Mesenchymal stem cell (in vitro differentiated cells and primary cell): ENCODE data around the gene USP7.

Experiments used
- DNase-seq: peaks from one replicate; pipeline ENCODE4 v3.0.0-alpha.2; 2013
- H2AFZ ChIP-seq: one replicate; pipeline ENCODE4 v1.6.1; 2013; ENCODE audit warnings: low read depth, mild to moderate bottlenecking, control low read depth, inconsistent platforms, low read length, moderate library complexity
- H2AK5ac ChIP-seq: 2 replicates; pipeline ENCODE4 v1.6.1; 2013; ENCODE audit warnings: low read length, moderate library complexity, mild to moderate bottlenecking, inconsistent platforms; ENCODE audit not compliant: severe bottlenecking
- H2BK120ac ChIP-seq: one replicate; pipeline ENCODE4 v1.6.1; 2013; ENCODE audit warnings: low read depth, mild to moderate bottlenecking, inconsistent platforms, low read length, moderate library complexity
- H2BK12ac ChIP-seq, 2 experiments: one replicate each; pipeline ENCODE4 v1.6.1; 2013; ENCODE audit warnings: inconsistent platforms in 2 of 2, low read length in 2 of 2, mild to moderate bottlenecking in 2 of 2, moderate library complexity in 2 of 2, control low read depth in 1 of 2
- H2BK15ac ChIP-seq: one replicate; pipeline ENCODE4 v1.6.1; 2013; ENCODE audit warnings: mild to moderate bottlenecking, low read depth, inconsistent platforms; ENCODE audit not compliant: poor library complexity, severe bottlenecking
- H2BK5ac ChIP-seq: 2 replicates; pipeline ENCODE4 v1.6.1; 2013; ENCODE audit warnings: low read depth, mild to moderate bottlenecking, low read length, control low read depth, inconsistent platforms; ENCODE audit not compliant: poor library complexity, severe bottlenecking
- H3K14ac ChIP-seq, 2 experiments: one replicate each; pipeline ENCODE4 v1.6.1; 2013; ENCODE audit warnings: inconsistent platforms in 2 of 2, low read length in 2 of 2, control low read depth in 1 of 2, mild to moderate bottlenecking in 1 of 2, moderate library complexity in 1 of 2
- H3K18ac ChIP-seq, 2 experiments: one replicate each; pipeline ENCODE4 v1.6.1; 2013; ENCODE audit warnings: inconsistent platforms in 2 of 2, low read length in 2 of 2, control low read depth in 1 of 2, low read depth in 1 of 2, mild to moderate bottlenecking in 1 of 2
- H3K23ac ChIP-seq, 2 experiments: one replicate each; pipeline ENCODE4 v1.6.1; 2013; ENCODE audit warnings: inconsistent platforms in 2 of 2, low read length in 2 of 2, mild to moderate bottlenecking in 2 of 2, moderate library complexity in 2 of 2, control low read depth in 1 of 2
- H3K27ac ChIP-seq: 2 replicates; pipeline ENCODE4 v1.5.1; 2013; ENCODE audit warnings: mild to moderate bottlenecking, moderate library complexity, low read length, control low read depth, inconsistent platforms; ENCODE audit not compliant: poor library complexity, severe bottlenecking
- H3K27me3 ChIP-seq, 2 experiments: 2 replicates each; pipeline versions ENCODE4 v1.6.1 to v1.7.0; 2013; ENCODE audit warnings: low read length in 2 of 2, mild to moderate bottlenecking in 2 of 2, moderate library complexity in 2 of 2, control low read depth in 1 of 2, inconsistent platforms in 1 of 2; ENCODE audit not compliant: control insufficient read depth in 1 of 2, insufficient read depth in 1 of 2
- H3K36me3 ChIP-seq, 2 experiments: 2 replicates each; pipeline versions ENCODE4 v1.6.1 to v1.7.0; 2013; ENCODE audit warnings: low read length in 2 of 2, control low read depth in 1 of 2, inconsistent platforms in 1 of 2, low read depth in 1 of 2, mild to moderate bottlenecking in 1 of 2; ENCODE audit not compliant: insufficient read depth in 2 of 2, control insufficient read depth in 1 of 2
- H3K4ac ChIP-seq, 2 experiments: one replicate each; pipeline ENCODE4 v1.6.1; 2013; ENCODE audit warnings: inconsistent platforms in 2 of 2, low read length in 2 of 2, mild to moderate bottlenecking in 2 of 2, moderate library complexity in 2 of 2, control low read depth in 1 of 2, low read depth in 1 of 2
- H3K4me1 ChIP-seq: 2 replicates; pipeline ENCODE4 v1.6.1; 2013; ENCODE audit warnings: low read depth, low read length, control low read depth; ENCODE audit not compliant: control insufficient read depth, insufficient read depth
- H3K4me2 ChIP-seq: 2 replicates; pipeline ENCODE4 v1.6.1; 2013; ENCODE audit warnings: low read length, mild to moderate bottlenecking, inconsistent platforms; ENCODE audit not compliant: poor library complexity, severe bottlenecking
- H3K4me3 ChIP-seq, 2 experiments: 2 replicates each; pipeline versions ENCODE4 v1.5.1 to v1.7.0; 2013; ENCODE audit warnings: low read length in 2 of 2, mild to moderate bottlenecking in 2 of 2, control low read depth in 1 of 2, low read depth in 1 of 2; ENCODE audit not compliant: insufficient read depth in 1 of 2
- H3K79me1 ChIP-seq: replicated peaks from 2 replicates; pipeline ENCODE4 v1.6.1; 2013; ENCODE audit warnings: mild to moderate bottlenecking, control low read depth, low read length, inconsistent platforms; ENCODE audit not compliant: poor library complexity, severe bottlenecking
- H3K9ac ChIP-seq: 2 replicates; pipeline ENCODE4 v1.7.0; 2013; ENCODE audit warnings: mild to moderate bottlenecking, low read length, moderate library complexity
- H3K9me3 ChIP-seq: 2 replicates; pipeline ENCODE4 v1.7.0; 2013; ENCODE audit warnings: mild to moderate bottlenecking, low read length; ENCODE audit not compliant: control insufficient read depth
- H4K8ac ChIP-seq: one replicate; pipeline ENCODE4 v1.6.1; 2013; ENCODE audit warnings: inconsistent platforms, mild to moderate bottlenecking, low read length, moderate library complexity
- H4K91ac ChIP-seq: one replicate; pipeline ENCODE4 v1.6.1; 2013; ENCODE audit warnings: mild to moderate bottlenecking, low read length, inconsistent platforms
- WGBS: methylation state at CpG from one replicate; pipeline ENCODE4 v1.1.7; 2013; ENCODE audit warnings: mixed read lengths; 5-methylcytosine and 5-hydroxymethylcytosine counted together

USP7 gene

DNA sequence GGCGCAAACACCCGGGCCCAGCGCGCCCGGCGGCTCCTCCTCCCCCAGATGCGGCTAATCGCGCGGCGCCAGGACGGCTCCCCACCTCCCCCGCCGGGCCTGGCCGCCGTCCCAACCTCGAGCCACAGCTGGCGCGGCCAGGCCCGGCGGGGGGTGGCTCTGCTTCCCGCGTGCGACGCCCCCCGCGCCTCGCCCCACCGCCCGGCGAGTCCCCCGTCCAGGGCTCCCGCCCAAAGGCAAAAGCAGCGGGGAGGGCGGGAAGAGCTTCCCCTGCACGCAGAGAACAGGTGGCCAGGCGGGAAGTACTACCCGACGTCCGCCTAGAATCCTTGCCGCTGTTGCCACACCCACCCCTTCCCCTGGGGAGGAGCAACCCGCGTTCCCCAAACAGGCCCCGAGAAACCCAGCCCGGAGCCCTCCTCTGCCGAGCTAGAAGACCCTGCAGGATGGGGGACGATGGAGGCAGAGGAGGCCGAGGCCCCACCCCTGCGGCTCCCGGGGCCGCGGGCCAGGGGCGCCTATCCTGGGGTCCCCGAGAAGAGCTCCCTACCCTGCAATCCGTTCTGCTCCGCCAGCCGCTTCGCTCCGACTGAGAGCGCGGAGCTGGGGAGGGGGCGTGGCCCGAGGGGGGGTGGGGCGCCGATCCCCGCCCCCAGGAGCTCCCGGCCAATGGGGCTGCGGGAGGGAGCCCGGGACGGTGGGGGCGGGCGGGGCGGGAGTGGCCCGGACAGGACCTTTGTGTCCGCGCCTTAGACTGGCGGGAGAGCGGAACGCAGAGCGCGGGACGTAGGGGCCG, 95.1 kb downstream of the USP7 start, which contains the start of gene CARHSP1:
Gene CARHSP1, minus strand, starts transcription at position 591 of the 796 bp plus-strand sequence. CDS start 9,678 bp downstream, outside the sequence.
- Histone ChIP-seq H2AK5ac (peak within 1 kb of the TSS; percentile 23), H3K4me3 (peak within 1 kb of the TSS; percentile 77 to 87), H3K23ac (no peak within 1 kb of the TSS), H2BK12ac (peak within 1 kb of the TSS; percentile 31 to 81), H2BK120ac (peak within 1 kb of the TSS; percentile 76), H3K36me3 (peaks cover 7 to 9% of the 10 kb centered on the region in 2 experiments), H3K9ac (peak within 1 kb of the TSS; percentile 91), H3K79me1 (no peaks in the 10 kb centered on the region), H3K27ac (peak within 1 kb of the TSS; percentile 87), H3K4me2 (peak within 1 kb of the TSS; percentile 98), H3K9me3 (no peaks in the 10 kb centered on the region), H3K18ac (peak within 1 kb of the TSS; percentile 68 to 86), H3K4me1 (peaks cover 37% of the 10 kb centered on the region), H3K14ac (peak within 1 kb of the TSS in 1 of 2 experiments; percentile 96), H2BK15ac (peak within 1 kb of the TSS; percentile 75), H4K91ac (peak within 1 kb of the TSS; percentile 43), H2AFZ (peak within 1 kb of the TSS; percentile 11), H2BK5ac (peak within 1 kb of the TSS; percentile 26), H3K27me3 (no peaks in the 10 kb centered on the region), H3K4ac (peak within 1 kb of the TSS; percentile 71 to 92), H4K8ac (peak within 1 kb of the TSS; percentile 83)
- under 1% methylated on average over 68 of the region's 83 CpGs for WGBS
- DNase-seq, result peak; percentile 93

DNA sequence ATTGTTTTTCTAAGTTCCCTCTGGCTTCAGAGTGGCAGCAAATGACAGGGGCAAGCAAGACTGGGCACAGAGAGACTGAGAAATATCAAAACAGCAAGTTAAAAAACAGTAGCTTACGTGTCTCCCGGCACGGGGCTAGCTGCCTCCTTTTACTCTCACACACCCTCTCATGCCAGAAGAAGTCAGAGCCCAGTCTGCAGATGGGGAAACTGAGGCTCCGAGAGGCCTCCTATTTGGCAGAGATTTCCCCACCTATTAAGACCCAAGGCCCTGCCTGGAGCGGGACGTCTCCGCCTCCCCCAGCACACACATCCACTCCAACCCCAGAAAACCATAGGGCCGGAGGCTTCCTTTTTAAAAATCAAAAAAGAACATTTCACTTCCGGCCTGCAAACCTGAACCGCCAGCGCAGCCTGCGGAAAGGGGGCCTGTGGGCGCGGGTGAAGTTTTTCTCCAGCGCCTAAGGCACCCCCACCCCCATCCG, 95.7 kb downstream of the USP7 start:
- Histone ChIP-seq H4K91ac (no peak overlapping the region), H2AK5ac (peak overlapping the region; percentile 7), H3K27me3 (no peaks in the 10 kb centered on the region), H3K79me1 (no peaks in the 10 kb centered on the region), H3K4ac (peak overlapping the region in 1 of 2 experiments; percentile 92), H2BK15ac (no peak overlapping the region), H3K36me3 (peaks cover 7 to 12% of the 10 kb centered on the region in 2 experiments), H2BK12ac (peak overlapping the region in 1 of 2 experiments; percentile 33), H3K4me3 (peak overlapping the region; percentile 77 to 87), H3K9ac (peak overlapping the region; percentile 91), H2BK120ac (peak overlapping the region; percentile 39), H3K27ac (peak overlapping the region; percentile 85), H3K4me2 (peak overlapping the region; percentile 98), H2BK5ac (no peak overlapping the region), H3K4me1 (peaks cover 44% of the 10 kb centered on the region), H3K14ac (peak overlapping the region in 1 of 2 experiments; percentile 96), H4K8ac (no peak overlapping the region), H3K23ac (no peak overlapping the region), H3K18ac (peak overlapping the region; percentile 41 to 86), H3K9me3 (no peaks in the 10 kb centered on the region), H2AFZ (no peak overlapping the region)
- 0% methylated on average over 16 of the region's 16 CpGs for WGBS
- DNase-seq, result peak; percentile 37

DNA sequence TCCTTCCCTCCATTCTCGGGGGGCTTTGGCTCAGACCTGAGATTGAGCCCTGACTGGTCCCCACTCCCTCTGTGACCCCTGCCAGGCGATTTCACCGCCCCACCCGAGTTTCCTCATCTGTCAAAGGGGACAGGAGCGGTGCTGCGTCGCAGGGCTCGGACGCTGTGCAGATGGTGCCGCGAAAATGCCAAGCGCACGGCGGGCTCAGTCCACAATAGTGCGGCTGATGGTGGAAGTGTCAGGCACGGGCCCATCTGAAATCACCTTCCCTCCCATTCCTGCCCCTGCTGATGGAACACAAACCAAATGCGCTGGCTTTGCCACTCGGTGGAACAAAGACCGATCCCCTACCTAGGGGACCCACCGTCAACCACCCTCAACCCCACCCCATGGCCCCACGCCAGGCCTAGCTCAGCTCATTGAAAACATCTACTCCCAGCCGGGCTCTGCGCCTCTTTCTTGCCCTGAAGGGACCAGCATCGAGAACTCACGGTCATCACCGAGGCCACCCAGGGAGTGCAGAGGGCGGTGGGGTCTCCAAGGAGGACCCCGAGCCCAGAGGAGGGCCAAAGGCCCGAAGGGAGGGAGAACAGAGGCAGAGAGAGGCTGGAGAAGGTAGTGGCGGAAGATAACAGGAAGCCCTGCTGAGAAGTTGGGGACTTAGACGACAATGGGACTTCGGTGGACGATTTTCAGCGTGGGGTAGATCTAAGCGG, 96.3 kb downstream of the USP7 start:
- H3K18ac ChIP-seq, result peak overlapping the region; percentile 84 to 86
- H3K9ac ChIP-seq, result peak overlapping the region; percentile 91
- peak overlapping the region; percentile 46 for H2BK5ac ChIP-seq
- no peak overlapping the region for H2BK15ac ChIP-seq
- peaks cover 50% of the 10 kb centered on the region for H3K4me1 ChIP-seq
- H3K4me2 ChIP-seq, result peak overlapping the region; percentile 98
- peaks cover 12% of the 10 kb centered on the region in 2 experiments for H3K36me3 ChIP-seq
- no peaks in the 10 kb centered on the region for H3K79me1 ChIP-seq
- peak overlapping the region; percentile 12 for H2BK120ac ChIP-seq
- H3K27me3 ChIP-seq, result no peaks in the 10 kb centered on the region
- H4K8ac ChIP-seq, result peak overlapping the region; percentile 94
- peak overlapping the region; percentile 67 for H2AK5ac ChIP-seq
- H2AFZ ChIP-seq, result no peak overlapping the region
- peak overlapping the region in 1 of 2 experiments; percentile 91 for H2BK12ac ChIP-seq
- H3K9me3 ChIP-seq, result no peaks in the 10 kb centered on the region
- H4K91ac ChIP-seq, result peak overlapping the region; percentile 90
- peak; percentile 41 for DNase-seq
- H3K14ac ChIP-seq, result peak overlapping the region in 1 of 2 experiments; percentile 96
- peak overlapping the region; percentile 81 to 92 for H3K4ac ChIP-seq
- H3K27ac ChIP-seq, result peak overlapping the region; percentile 85
- H3K23ac ChIP-seq, result peak overlapping the region in 1 of 2 experiments; percentile 96
- 1% methylated on average over 35 of the region's 35 CpGs for WGBS
- H3K4me3 ChIP-seq, result peak overlapping the region; percentile 77 to 87
